CMK (cell line): ENCODE measurements around the gene VOPP1.

ENCODE experiments used
- DNase-seq: peaks from one replicate; pipeline ENCODE4 v3.0.0-alpha.2; 2010; ENCODE audit warnings: low read depth

Gene VOPP1

GRCh38 chr7:55532150-55532917 lies 40.0 kb downstream of the VOPP1 start:
- no peak for DNase-seq

- DNase-seq, result no peak
Observed at GRCh38 chr7:55531536-55531935, 40.8 kb downstream of the VOPP1 start.

GRCh38 chr7:55527307-55527706 lies 45.0 kb downstream of the VOPP1 start:
- DNase-seq, result no peak

DNA sequence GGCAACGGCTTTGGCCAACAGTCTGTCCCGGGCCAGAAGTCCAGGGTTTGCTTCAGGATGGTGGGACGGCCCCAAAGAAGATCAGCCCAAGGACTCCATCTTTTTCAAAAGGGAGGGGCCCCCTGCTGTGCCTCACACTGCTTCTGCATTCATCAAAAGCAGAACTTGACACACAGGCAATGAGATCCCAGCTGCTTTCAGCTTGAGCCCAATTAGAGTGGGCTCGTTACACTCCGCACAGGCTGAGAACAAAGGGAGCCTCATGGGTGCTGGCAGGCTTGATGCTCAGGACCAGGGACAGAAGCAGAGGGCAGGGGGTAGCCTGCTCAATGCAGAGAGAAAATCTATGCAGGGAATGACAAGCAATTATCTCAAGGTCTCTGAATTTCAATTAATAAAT lies 45.5 kb downstream of the VOPP1 start:
- DNase-seq, result no peak

DNA sequence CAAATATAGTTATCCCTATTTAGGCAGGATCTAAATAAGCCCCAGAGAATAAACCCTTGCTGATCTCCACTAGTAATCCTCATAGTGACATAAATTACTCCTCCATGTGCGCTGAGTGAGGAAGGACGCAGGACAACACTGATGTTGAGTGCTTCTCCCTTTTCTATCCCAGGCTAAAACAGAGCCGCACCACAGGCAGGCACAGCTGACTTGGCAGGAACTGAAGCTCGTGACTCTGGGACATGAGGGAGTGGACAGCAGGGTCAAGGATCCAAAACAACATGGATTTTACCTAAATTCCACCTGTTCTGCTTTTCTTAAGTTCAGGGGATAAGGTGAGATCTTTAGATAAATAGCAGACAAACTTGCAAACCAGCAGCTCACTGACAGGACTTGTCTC lies 46.0 kb downstream of the VOPP1 start:
- DNase-seq, result no peak

- DNase-seq, result no peak
Observed at GRCh38 chr7:55524558-55525310, 47.6 kb downstream of the VOPP1 start.

DNA sequence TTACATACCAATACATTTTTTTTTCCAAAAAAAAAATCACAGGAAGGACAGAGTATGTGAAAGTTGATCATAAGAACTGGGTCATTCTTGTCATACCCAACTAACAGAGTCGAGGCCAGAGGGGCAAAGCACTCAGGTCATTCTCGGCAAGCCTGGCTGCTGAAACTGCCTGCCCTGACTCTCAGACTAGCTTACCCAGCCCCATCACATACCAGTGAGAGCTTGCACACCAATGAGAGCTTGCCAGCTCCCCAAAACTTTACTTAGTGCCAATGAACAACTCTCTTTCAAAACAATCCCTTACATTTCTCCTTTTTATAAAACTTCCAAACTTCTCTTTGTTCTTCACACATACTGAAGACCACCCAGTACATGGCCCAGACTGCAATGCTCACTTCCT lies 48.9 kb downstream of the VOPP1 start:
- no peak for DNase-seq

DNA sequence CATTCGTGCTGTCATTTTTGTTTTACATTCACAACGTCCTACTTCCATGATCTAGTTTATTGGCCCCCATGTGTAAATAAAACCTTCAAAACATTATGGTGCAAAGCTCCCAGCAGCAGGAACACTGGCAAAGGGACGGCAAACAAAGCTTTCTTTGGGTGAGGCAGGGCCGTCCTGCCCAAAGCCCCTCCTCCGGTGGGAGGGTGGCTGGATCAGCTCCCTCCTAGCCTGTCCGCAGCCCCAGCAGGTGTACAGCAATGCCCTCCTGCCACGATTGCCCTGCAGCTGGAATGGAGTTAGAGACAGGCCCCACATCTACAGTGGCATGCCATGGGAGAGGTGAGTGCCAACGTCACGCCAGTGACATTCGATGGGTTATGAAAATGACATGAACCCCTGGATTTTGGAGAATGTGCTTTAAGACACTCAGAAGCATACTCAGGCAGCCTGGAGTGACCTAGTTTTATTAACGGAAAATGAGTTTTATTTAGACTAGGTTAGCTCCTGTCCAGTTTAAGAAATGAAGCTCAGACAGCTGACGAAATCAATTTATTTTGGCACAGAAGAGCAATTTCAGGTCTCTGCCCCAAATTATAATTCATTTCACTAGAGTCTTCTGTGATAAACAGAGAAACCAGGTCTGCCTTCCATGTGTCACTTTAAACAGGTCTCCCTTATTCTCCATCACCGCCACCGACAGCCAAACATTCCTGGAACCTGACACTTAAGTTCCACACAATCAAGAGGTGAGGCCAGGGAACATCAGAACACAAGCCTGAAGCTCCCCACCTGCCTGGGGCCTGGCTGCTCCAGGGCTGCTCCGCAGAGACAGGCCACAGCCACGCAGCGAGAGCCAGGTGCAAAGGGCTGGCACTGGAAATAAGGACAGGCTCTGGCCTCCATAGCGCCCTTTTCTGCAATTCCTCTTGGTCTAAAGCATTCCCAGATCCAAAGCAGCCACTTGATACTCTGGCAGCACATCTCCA lies 50.1 kb downstream of the VOPP1 start:
- DNase-seq, result no peak

- DNase-seq, result no peak
Observed at GRCh38 chr7:55521512-55521911, 50.8 kb downstream of the VOPP1 start.

- no peak for DNase-seq
Observed at GRCh38 chr7:55520426-55521140, 51.7 kb downstream of the VOPP1 start.

- DNase-seq, result no peak
Observed at GRCh38 chr7:55518836-55519235, 53.5 kb downstream of the VOPP1 start.

DNA sequence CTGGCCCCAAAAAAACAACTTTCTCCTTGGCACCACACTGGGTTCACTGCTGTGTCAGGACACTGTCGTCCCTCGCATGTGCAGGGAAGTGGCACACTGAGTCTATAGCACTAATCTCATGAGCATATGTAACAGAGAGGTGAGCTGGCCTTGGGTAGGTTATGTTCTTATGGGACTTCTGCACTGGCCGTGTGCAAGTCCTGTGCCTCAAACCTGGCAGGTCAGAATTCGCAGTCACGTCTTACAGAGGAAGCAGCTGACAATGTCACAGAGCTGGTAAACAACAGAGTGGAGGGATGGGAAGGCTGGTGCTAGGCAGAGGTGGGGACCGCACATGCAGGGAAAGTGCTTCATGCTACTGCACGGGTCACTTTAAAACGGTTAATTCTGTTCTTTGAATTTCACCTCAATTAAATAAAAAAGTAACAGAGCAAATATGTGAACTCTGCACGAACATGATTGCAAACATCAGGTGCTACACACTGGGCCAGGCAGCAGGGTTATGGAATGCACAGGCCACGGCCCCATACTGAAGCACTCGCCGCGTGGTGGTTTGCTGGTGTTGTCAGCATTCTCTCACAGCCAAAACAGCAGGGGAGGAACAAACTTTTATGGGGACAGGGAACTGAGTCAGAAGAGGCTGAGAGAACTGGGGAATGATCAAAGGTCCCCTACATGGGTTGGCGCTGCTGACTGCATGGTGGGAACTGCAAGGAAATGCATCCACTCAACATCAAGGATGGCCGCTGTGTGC lies 54.2 kb downstream of the VOPP1 start:
- DNase-seq, result no peak

GRCh38 chr7:55517191-55517633 lies 55.1 kb downstream of the VOPP1 start:
- DNase-seq, result no peak

- no peak for DNase-seq
Observed at GRCh38 chr7:55516409-55516808, 55.9 kb downstream of the VOPP1 start.

GRCh38 chr7:55515569-55516279 lies 56.6 kb downstream of the VOPP1 start:
- no peak for DNase-seq

DNA sequence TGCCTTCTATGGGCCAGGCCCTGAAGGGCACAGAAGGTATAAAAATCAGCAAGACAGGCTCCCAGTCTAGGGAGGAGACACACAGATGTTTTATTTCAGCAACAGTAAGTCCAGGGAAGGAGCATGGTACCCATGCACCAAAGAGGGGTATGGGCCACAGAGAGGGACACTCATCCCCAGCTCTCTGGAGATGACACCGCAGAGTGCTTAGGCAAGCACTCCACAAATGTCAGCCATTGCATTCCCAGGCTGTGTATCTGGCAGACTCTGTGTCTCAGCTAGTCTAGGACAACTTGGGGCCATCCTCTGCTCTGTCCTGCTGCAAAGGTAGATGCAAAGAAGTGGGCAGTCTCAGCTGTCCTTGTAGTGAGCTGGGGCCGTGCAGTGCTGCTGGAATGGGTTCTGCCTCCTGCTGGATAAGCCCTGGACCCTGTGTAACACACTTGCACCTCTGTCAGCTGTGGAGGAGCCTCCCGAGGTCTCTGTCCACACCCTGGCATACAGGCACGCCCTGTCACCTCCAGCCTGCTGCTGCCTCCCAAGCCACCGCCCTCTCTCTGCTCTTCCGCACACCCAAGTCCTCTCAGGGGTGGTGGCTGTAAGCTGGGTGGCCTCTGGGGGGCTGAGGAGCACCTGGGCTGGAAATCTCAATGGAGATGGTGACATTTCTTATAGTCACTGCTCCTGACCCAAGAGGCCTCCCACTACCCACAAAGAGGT lies 57.6 kb downstream of the VOPP1 start:
- DNase-seq, result no peak

GRCh38 chr7:55513868-55514267 lies 58.4 kb downstream of the VOPP1 start:
- DNase-seq, result no peak

GRCh38 chr7:55512635-55513191 lies 59.6 kb downstream of the VOPP1 start:
- DNase-seq, result no peak

GRCh38 chr7:55510621-55511020 lies 61.7 kb downstream of the VOPP1 start:
- no peak for DNase-seq
